Activated CD4-positive, alpha-beta T cell treated with anti-CD3 and anti-CD28 coated beads, Interleukin-2, amount 50 U/mL, for 48 hours (primary cell): ENCODE data around the gene HARS1.
"Not testable (repeated sequence)": the region's sequence is repeated elsewhere in the genome, so short reads cannot be mapped to it uniquely, and the experiment has no call there.

Experiments
- DNase-seq, 2 experiments: peaks; one replicate each; pipeline ENCODE4 v3.0.0-alpha.2; 2020

HARS1 gene

GRCh38 chr5:140632366-140633020 lies 58.7 kb downstream of the HARS1 start:
- peak; percentile 52 to 60 for DNase-seq

- no peak for DNase-seq
Measured at GRCh38 chr5:140631831-140632365, 59.3 kb downstream of the HARS1 start.

- no peak for DNase-seq
Measured at GRCh38 chr5:140631036-140631417, 60.1 kb downstream of the HARS1 start.

- DNase-seq, result no peak
Measured at GRCh38 chr5:140630292-140631035, 60.7 kb downstream of the HARS1 start.

- no peak for DNase-seq
Measured at GRCh38 chr5:140628711-140629110, 62.5 kb downstream of the HARS1 start.

GRCh38 chr5:140627972-140628371 lies 63.2 kb downstream of the HARS1 start:
- no peak for DNase-seq

- not testable (repeated sequence) for DNase-seq
Measured at GRCh38 chr5:140624886-140625285, 66.3 kb downstream of the HARS1 start.
